ENCODE data around the gene SHC4.

DNA sequence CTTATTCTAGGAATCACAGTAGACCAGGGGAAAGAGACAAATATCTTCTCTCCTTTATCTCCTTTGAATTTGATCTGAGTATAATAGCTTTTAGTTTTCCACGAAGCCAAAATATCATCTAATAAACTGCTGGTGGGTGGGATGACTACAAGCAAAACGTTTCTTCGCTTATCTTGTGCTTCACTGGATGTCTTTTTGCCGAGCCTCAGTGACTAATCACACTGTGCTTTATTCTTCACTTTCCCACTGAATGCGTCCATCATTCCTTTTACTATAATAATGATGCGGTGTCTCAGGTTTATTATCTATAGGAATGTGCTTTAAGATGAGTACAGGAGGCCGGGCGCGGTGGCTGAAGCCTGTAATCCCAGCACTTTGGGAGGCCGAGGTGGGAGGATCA lies 185.4 kb downstream of the SHC4 start:
- TF ChIP-seq EZH2 (IDR thresholded peaks at IDR 0.05; ENCODE audit: insufficient read depth, poor library complexity, severe bottlenecking), result no peak
- no peak for TF ChIP-seq EZH2phosphoT487 (IDR thresholded peaks at IDR 0.05; ENCODE audit: insufficient read depth, low read depth)

All from GM23248 (cell line).